NAMALWA (cell line): ENCODE data around the gene COL13A1.
A peak's percentile ranks its signal among the peaks of the same experiment; 100 is the strongest.

Experiments
- DNase-seq: peaks from one replicate; pipeline ENCODE4 v3.0.0-alpha.2; 2015; ENCODE audit warnings: low spot score

Gene COL13A1

DNA sequence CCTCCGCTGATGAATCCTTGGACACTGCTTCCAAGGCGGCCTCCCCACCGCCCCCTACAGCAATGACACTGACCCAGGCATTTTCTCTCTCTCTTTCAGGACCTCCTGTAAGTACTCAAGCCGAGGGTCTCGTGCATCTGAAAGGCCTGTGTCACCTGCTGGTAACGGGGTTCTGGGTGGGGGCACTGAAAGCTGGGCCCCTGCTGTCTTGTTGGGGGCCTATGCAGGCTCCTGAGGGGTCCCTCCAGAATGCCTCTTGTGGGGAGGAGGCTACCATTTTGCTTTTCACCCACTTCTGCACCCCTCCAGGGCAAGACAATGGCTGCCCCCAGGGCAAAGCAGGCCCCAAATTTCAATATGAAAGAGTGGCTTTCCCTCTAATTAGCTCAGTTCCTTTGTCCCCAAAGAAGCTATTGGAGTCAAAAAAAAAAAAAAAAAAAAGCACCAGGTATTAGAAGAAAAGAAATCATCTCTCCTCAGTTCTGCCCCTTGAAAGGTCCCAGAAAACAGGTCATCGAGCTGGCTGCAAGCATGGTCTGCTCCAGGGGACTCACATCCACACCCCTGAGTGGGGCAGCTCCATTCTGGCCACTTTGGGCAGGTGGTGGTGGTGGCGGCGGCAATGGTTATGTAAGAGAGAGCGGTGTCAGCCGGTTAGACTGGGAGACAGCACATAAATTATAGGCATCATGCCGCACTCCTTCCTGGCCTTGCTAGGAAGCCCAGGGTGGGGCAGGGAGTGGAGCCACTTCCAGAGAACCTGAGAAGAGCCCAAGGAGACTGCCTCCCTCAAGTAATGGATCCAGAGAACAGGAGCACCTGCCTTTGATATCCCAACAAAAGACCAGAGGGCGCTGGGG is 66.2 kb downstream of the COL13A1 start:
- DNase-seq, result no peak

- no peak for DNase-seq
These were observed 67.1 kb downstream of the COL13A1 start for GRCh38 chr10:69868821-69869220.

DNA sequence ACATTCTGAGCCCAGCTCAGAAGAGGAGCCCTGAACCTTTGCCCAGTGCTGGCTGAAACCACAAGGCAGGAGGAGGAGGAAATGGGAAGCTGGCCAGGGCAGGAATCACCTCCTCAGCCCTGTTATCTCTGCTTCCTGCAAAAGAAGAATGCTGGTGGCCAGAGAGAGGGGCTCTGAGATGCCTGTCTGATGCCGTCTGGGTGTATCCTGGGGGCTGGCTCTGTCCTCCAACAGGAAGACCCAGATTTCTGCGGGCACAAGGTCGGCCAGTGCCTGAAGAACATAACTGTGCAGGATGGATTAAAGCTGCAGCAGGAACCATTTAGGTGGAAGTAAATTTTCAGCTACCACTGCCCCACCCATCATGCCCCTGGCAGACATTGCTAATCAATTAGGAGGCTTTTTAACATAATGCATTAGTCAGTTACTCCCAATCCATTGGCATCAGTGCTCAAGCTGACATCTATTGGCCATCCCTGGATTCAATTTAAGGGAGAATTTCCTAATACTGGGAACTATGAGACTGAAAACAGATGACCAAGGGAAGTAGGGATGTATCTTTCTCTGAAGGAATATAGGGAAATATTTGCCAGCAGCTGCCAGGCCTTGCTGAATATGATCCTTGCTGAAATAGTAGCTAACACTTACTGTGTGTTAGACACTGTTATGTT is 67.7 kb downstream of the COL13A1 start:
- DNase-seq, result no peak

DNA sequence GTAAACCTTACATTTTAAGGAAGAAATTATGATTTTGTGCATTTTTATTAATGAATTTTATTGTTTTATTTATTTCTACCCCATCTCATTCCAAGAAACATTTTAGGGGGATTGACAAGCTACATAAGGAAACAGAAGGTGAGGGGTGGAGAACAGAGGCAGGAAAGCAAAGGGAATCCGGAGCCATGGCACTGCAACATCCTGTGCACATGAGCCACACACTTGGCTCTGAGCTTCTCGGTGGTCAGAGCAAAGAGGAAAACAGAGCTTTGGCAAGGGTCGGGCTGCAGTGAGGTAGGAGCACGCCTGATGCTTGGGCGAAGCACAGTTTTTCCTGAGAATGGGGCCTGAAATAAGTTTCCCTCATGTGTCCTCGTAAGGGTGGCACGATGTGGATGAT is 68.9 kb downstream of the COL13A1 start:
- no peak for DNase-seq

GRCh38 chr10:69871074-69871473 is 69.4 kb downstream of the COL13A1 start:
- DNase-seq, result no peak

DNA sequence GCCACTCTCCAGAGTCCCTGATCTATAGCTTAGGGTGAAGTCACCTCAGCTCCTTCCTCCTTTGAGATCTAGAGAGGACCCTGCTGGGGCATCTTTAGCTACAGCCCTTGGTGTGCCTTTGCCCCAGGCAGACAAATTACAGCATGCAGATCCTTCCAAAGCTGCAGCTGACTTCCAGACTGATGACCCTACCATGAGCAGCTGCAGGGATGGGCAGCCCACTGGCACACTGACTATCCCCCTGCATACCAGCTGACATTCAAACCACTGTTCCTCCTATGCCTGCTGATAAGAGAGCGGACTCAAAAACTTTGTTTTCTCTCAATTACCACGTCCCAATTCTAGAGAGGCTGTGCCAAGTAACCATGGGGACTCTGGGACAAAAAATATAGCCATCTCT is 70.6 kb downstream of the COL13A1 start:
- DNase-seq, result no peak

DNA sequence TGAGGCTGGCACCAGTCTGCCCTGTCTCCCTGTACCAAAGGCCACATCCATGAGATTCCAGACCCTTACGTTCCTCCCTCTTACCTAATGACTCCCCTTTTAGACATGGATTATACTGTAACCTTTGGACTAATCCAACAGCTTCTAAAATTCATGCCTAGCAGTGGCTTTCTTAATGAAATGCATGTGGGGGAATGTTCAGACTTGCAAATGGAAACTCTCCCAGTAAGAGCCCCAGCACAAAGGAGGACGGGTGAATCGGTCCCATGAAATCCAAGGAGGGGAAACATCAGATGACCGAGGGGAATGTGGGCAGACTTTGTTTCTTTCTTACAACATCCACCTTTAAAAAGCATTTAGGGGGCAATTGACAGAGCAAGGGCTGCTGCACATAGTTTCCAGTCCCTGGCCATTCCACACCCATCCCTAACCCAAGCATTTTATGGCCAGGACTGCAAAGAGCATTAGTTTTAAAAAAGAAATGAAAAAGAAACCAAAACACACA is 71.5 kb downstream of the COL13A1 start:
- DNase-seq, result no peak

DNA sequence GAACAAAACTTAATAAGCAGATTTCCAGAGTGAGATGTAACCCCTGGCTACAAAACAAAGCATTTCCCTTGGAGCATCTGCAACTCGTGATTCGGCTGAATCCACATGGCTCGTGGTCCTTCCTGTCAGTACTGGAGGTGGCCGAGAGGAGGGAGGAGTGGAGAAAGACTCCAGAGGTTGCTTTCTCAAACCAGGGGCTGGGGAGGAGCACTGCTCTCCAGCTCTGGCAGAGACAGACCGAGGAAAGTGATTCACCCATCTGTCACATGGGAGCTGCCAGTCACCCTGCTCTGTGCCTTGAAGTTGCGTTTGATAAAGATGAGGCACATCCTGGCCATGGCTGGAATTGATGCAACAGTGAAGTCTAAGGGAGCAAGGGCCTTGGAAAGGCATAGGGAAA is 72.7 kb downstream of the COL13A1 start:
- no peak for DNase-seq

- DNase-seq, result no peak
These were observed 74.2 kb downstream of the COL13A1 start for GRCh38 chr10:69875856-69876255.

GRCh38 chr10:69876286-69876685 is 74.6 kb downstream of the COL13A1 start:
- DNase-seq, result no peak

DNA sequence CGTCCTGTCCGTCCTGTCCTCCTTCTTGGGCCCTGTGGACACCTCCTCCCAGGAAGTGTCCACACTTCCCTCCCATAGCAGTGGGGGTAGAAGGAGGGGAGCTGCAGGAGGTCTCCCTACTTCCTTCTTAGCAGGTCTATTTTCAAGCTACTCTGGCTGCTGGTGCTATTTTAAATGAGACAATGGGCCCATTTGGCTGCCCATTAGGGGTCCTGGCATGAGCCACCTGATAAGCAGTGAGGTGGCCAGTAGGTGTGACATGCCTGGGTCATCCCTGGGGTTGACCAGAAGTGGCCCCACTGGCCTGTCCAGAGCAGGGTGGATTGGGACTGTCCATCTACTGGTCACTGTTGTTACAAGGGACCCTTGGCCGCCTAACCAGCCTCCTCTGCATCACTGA is 75.2 kb downstream of the COL13A1 start:
- no peak for DNase-seq

DNA sequence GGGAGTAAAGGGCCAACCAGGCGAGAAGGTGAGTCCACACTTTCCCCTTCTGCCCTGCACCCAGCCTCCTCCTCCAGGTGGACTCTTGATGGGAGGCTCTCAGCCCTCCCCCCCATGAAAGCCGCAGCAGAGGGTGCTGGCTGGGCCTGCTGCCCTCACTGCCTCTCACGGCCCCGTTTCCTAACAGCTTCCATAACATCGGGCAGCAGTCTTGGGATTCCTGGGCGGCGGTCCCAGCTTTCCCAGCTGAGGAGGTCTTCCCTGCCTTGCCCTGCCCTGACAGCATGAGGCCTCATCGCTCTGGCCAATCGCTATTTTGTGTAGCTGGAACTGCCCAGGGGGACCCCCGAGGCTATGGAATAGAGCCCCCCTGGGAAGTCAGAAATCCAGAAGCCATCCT is 76.3 kb downstream of the COL13A1 start:
- DNase-seq, result no peak

DNA sequence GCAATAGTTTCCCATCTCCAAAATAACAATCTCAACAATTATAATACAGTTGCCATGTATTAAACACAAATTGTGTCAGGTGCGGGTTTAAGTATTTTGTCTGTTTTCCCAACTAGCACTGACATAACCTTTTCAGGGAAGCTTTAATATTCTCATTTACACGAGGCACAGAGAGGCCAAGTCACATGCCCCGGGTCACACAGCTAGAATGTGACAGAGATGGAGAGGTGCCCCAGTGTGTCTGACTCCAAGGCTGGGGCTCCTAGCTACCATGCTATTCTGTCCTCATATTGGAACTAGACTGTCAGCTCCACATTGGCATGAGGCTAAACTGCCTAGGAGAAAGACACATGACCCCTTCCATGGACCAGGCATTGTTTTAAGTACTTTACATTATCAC is 77.2 kb downstream of the COL13A1 start:
- DNase-seq, result no peak

GRCh38 chr10:69879634-69880257 is 78.0 kb downstream of the COL13A1 start:
- DNase-seq, result no peak

DNA sequence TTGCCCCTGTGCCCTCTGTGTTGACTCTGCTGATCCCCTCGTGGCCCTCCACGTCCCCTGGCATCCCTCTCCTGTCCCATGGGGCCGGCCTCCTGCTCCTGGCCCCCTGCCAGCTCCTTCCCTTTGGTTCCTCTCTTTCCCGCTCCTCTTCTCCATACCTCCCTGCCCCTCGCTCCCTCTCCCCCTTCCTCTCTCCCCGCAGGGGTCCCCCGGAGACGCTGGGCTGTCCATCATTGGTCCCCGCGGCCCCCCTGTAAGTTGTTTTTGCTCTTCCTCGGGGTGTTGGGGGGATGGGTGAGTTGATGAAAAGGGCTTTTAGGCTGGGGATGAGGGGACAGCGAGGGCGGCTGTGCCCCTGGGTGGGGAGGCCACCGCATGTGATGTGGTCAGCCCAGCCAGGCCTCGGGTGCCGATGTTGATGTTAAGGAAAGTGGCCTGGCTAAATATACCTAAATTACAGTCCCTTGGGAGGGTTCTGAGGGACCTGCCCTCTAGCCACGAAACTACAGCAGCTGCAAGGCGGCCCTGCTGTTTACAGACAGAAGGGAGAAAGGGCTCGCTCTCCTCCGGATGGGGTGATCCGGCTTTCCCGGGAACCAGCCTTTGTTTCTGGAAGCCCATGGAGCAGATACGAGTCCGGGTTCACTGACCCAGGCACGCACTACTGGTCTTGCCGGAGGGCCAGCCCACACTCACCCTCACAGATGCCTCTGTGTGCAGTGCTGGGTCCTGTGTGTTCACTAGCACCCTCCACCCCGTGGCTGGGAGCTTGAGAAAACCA is 78.8 kb downstream of the COL13A1 start:
- DNase-seq, result peak; percentile 17

- DNase-seq, result no peak
These were observed 79.5 kb downstream of the COL13A1 start for GRCh38 chr10:69881202-69881601.

DNA sequence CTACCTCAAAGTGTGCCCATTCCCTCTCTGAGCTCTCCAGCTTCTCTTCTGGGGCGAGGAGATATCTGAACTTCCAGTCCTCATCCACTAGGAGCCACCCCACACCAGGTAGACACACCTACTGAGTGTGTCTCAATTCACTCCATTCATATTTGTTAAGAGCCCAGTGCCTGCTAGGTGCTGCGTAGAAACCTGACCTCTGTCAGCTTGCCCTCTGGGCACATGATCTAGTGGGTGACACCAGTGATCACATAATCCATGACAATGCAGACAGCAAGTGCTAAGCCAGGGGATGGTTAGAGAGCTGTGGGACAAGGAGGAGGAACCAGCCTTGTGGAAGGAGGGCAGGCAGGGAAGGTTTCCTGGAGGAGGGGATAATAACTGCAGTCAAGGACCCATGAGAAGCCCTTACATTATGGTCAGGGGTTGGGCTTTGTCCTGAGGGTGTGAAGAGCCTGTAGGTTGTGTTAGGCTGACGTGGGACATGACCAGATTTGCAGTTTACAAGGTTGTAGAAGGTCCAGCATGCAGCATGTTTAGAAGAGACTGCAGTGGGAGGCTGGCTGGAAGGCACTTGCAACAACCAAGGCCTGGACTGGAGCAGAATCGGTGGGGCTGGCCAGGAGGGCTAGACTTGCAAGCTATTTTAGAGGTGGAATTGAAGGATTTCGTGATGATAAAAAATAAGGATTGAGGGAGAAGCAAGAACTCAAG is 81.8 kb downstream of the COL13A1 start:
- DNase-seq, result no peak

GRCh38 chr10:69884024-69884367 is 82.3 kb downstream of the COL13A1 start:
- no peak for DNase-seq

DNA sequence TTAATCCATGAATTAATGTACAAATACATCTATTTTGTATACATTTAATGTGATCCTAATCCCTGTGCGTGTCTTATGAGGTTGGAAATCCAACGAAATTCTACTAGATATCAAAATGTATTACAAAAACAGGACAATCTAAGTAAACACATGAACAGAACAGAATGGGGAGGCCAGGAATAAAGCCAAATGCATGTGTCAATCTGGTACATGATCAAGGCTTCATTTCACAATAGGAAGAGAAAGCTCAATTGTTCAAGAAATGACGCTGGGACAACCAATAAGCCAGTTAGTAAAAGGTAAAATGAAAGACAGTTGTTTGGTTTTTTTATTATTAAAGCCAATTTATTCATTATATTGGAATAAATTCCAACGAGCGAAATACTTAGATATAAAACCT is 83.0 kb downstream of the COL13A1 start:
- no peak for DNase-seq

GRCh38 chr10:69885379-69886013 is 83.8 kb downstream of the COL13A1 start:
- DNase-seq, result peak; percentile 28
